ENCODE data around the gene ZNF710. TPM values are rescaled to one million over a fixed set of nuclear protein-coding genes. Genes with fewer than 3 reads are reported as not detected.

Gene ZNF710
- total and polyA plus RNA-seq, 9 of the 15 experiments (the other 6 are each of a cell fraction or from before 2014, with no cell fraction given), result 0.56 to 14.2 (median 5.2) TPM

DNA sequence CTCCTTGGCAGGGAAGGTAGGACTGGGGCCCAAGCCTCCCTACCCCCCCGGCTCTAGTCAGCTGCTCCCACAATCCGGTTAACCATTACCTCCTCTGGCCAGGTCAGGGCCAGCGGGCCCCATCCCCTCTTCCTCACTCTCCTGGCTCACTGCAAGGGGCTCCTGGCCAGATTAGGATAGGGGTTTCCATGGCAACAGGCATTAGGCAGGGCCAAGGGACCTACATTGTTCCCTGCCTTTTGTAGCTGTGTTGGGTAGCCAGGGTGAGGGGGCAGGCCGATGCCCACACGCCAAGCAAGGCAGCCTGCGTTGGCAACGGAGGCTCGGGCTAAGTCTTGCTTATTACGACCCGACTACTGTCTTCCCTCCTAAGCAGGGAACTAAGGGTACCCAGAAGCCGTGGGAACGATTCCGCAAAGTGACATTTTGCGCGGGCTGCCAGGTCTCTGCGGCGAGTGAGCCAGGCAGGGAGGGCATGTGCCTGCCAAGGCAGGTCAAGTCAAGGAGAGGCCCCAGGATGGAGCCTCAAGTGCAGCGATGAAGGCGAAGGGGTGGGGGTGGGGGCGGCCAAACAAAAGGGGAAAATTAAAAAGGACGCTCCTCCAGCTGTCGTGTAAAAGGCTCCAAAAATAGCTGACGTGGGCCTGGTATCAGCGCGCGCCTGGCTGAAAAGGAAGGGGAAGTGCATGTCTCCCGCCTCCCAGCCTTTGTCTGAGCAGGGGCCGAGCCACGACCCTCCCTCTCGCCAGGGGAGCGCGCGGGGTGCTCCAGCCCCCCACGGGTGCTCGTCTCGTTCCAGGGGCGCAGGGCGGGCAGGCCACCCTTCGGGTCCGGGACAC lies 100.2 kb downstream of the ZNF710 start:
- intact Hi-C loops (cut with micrococcal nuclease), result no loop called here
- Histone ChIP-seq H3K9me1 (ENCODE audit: control insufficient read depth, insufficient read depth, low read length) (peaks cover 3% of the 10 kb centered on the region), H3K27me3 (ENCODE audit: control insufficient read depth in 2 of 2, insufficient read depth in 2 of 2, low read length in 2 of 2) (no peaks in the 10 kb centered on the region), H4K20me1 (replicated peaks; ENCODE audit: control insufficient read depth, insufficient read depth, low read length) (peaks cover 6% of the 10 kb centered on the region; the same call in 1 of the 2 replicates), H3K9ac (ENCODE audit: insufficient read depth in 1 of 2, low read depth in 2 of 2, low read length in 2 of 2) (peak overlapping the region; percentile 83 to 95), H3K4me1 (replicated peaks in 1 of 2; ENCODE audit: control insufficient read depth in 2 of 2, insufficient read depth in 2 of 2, low read length in 2 of 2) (peaks cover 30 to 51% of the 10 kb centered on the region in 2 experiments; a peak in 4 of 5 replicates), H3K79me2 (ENCODE audit: control insufficient read depth, insufficient read depth, low read length) (peaks cover 22% of the 10 kb centered on the region), H3K36me3 (ENCODE audit: control insufficient read depth, insufficient read depth, low read length) (no peaks in the 10 kb centered on the region), H2AFZ (ENCODE audit: low read depth, low read length) (peak overlapping the region; percentile 83), H3K27ac (ENCODE audit: extremely low read depth, low read depth, low read length) (peak overlapping the region; percentile 85), H3K4me2 (ENCODE audit: insufficient read depth, low read length) (peak overlapping the region; percentile 83), H3K9me3 (replicated peaks; ENCODE audit: control insufficient read depth, insufficient read depth, low read depth, low read length) (no peaks in the 10 kb centered on the region), H3K4me3 (peak overlapping the region; percentile 87)
- in situ Hi-C loops (cut with MboI), result no loop called here
- DNase-seq (ENCODE audit: extremely low read depth in 1 of 4, low spot score in 3 of 4) (peak in 3 of 4 experiments; percentile 33 to 64 (median 38)), ATAC-seq (peak; percentile 36), FAIRE-seq (no peak)
- ChIA-PET POLR2A (interaction anchor here (0.8 to 1.8 kb wide), 6 partner anchors 10 to 83 kb away, joined by 3 to 4 read pairs (median 3); no protein-coding TSS in a partner anchor), CTCF (ENCODE audit: low intra/inter-chr PET ratio) (no interaction called here)
- TSS peak; percentile 59 for BruUV-seq (replicated peaks)
- 35% methylated on average over 32 of the region's 40 CpGs for WGBS (ENCODE audit: insufficient coverage, low coverage, missing lambda C conversion rate)
- TF ChIP-seq, protein P1, sequence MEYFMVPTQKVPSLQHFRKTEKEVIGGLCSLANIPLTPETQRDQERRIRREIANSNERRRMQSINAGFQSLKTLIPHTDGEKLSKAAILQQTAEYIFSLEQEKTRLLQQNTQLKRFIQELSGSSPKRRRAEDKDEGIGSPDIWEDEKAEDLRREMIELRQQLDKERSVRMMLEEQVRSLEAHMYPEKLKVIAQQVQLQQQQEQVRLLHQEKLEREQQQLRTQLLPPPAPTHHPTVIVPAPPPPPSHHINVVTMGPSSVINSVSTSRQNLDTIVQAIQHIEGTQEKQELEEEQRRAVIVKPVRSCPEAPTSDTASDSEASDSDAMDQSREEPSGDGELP (CRISPR knock-in tag; IDR thresholded peaks at IDR 0.05; ENCODE audit: borderline replicate concordance), result peak; percentile 61
- TF ChIP-seq MEF2D (tag; conservative IDR thresholded peaks at IDR 0.05; ENCODE audit: low read depth) (peak; percentile 46; the same call in 1 of the 2 replicates), PTTG1 (tag; IDR thresholded peaks at IDR 0.05; ENCODE audit: low read depth) (no peak), ETV5 (CRISPR knock-in tag; IDR thresholded peaks at IDR 0.05; ENCODE audit: low read depth) (no peak), DACH1 (IDR thresholded peaks at IDR 0.05; ENCODE audit: partially characterized antibody) (no peak), CTBP1 (IDR thresholded peaks at IDR 0.05; ENCODE audit: borderline replicate concordance) (no peak), LCOR (CRISPR knock-in tag; IDR thresholded peaks at IDR 0.05) (0 out of 2 replicates have a peak, but pooled peaks have one; percentile 29), NUFIP1 (IDR thresholded peaks at IDR 0.05; ENCODE audit: partially characterized antibody) (no peak), MAFF (IDR thresholded peaks at IDR 0.05; ENCODE audit: low read length) (peak; percentile 12; the same call in 1 of the 2 replicates), MTF1 (CRISPR knock-in tag; IDR thresholded peaks at IDR 0.05; ENCODE audit: borderline replicate concordance) (no peak), TBL1XR1 (IDR thresholded peaks at IDR 0.05; ENCODE audit: low read length in 2 of 2) (no peak), HNRNPL (IDR thresholded peaks at IDR 0.05; ENCODE audit: low read depth, low read length) (no peak), YY1 (IDR thresholded peaks at IDR 0.05; ENCODE audit: borderline replicate concordance in 1 of 3, control insufficient read depth in 1 of 3, extremely low read depth in 1 of 3, insufficient read depth in 3 of 3, insufficient read length in 1 of 3, insufficient replicate concordance in 2 of 3, low read depth in 1 of 3, low read length in 2 of 3) (peak in 1 of 3 experiments; percentile 17), ZNF507 (tag; conservative IDR thresholded peaks at IDR 0.05) (no peak), ZFP30 (CRISPR knock-in tag; IDR thresholded peaks at IDR 0.05; ENCODE audit: borderline replicate concordance) (no peak)
- TF ChIP-seq, protein P2, sequence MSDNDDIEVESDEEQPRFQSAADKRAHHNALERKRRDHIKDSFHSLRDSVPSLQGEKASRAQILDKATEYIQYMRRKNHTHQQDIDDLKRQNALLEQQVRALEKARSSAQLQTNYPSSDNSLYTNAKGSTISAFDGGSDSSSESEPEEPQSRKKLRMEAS (CRISPR knock-in tag; IDR thresholded peaks at IDR 0.05), result 0 out of 2 replicates have a peak, but pooled peaks have one; percentile 40
- TF ChIP-seq, protein P3, sequence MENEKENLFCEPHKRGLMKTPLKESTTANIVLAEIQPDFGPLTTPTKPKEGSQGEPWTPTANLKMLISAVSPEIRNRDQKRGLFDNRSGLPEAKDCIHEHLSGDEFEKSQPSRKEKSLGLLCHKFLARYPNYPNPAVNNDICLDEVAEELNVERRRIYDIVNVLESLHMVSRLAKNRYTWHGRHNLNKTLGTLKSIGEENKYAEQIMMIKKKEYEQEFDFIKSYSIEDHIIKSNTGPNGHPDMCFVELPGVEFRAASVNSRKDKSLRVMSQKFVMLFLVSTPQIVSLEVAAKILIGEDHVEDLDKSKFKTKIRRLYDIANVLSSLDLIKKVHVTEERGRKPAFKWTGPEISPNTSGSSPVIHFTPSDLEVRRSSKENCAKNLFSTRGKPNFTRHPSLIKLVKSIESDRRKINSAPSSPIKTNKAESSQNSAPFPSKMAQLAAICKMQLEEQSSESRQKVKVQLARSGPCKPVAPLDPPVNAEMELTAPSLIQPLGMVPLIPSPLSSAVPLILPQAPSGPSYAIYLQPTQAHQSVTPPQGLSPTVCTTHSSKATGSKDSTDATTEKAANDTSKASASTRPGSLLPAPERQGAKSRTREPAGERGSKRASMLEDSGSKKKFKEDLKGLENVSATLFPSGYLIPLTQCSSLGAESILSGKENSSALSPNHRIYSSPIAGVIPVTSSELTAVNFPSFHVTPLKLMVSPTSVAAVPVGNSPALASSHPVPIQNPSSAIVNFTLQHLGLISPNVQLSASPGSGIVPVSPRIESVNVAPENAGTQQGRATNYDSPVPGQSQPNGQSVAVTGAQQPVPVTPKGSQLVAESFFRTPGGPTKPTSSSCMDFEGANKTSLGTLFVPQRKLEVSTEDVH (IDR thresholded peaks at IDR 0.05; ENCODE audit: low read depth, partially characterized antibody), result no peak

Data from K562 (cell line).